H1 (cell line): ENCODE measurements around the gene GDPD3. TPM values are rescaled to one million over a fixed set of nuclear protein-coding genes. Genes with fewer than 3 reads are reported as not detected.
A peak's percentile ranks its signal among the peaks of the same experiment; 100 is the strongest.

Experiments used
- CTCF ChIA-PET: fragments of 300-600 bp; sonication (Branson Sonifier 250); formaldehyde crosslinking; loops from one replicate; lab custom pipeline; 2021; ENCODE audit not compliant: partially characterized antibody; lab: Charles Lee
- POLR2A ChIA-PET: fragments of 300-600 bp; sonication (Branson Sonifier 250); formaldehyde crosslinking; loops from one replicate; lab custom pipeline; 2021; ENCODE audit warnings: inconsistent platforms; ENCODE audit not compliant: partially characterized antibody; lab: Charles Lee
- DNase-seq, 2 experiments: peaks; one replicate each; pipeline versions ENCODE4 v3.0.0 to v3.0.0-alpha.2; 2010 to 2022; ENCODE audit warnings: low spot score in 2 of 2, low read depth in 1 of 2, mixed read lengths in 1 of 2
- FAIRE-seq: peaks from 2 replicates; lab custom pipeline; 2011; peaks lifted over from hg19 to GRCh38; lab: Jason Lieb, UNC
- H2AFZ ChIP-seq: 2 replicates; pipeline ENCODE4 v1.8.1; 2012; ENCODE audit warnings: low read length, inconsistent platforms
- H2AK5ac ChIP-seq: 2 replicates; pipeline ENCODE4 v1.6.1; 2013; ENCODE audit warnings: low read depth, low read length
- H2BK120ac ChIP-seq: replicated peaks from 2 replicates; pipeline ENCODE3; 2013; ENCODE audit warnings: low read depth, low read length, inconsistent platforms
- H2BK12ac ChIP-seq: 2 replicates; pipeline ENCODE4 v1.6.1; 2013; ENCODE audit warnings: low read depth, low read length
- H2BK15ac ChIP-seq: 2 replicates; pipeline ENCODE4 v1.6.1; 2013; ENCODE audit warnings: low read length
- H2BK20ac ChIP-seq: 2 replicates; pipeline ENCODE4 v1.6.1; 2013; ENCODE audit warnings: low read length
- H2BK5ac ChIP-seq: 2 replicates; pipeline ENCODE4 v1.6.1; 2013; ENCODE audit warnings: low read depth, low read length
- H3K14ac ChIP-seq: 2 replicates; pipeline ENCODE4 v1.6.1; 2013; ENCODE audit warnings: inconsistent platforms; ENCODE audit not compliant: insufficient read length
- H3K18ac ChIP-seq: 2 replicates; pipeline ENCODE4 v1.6.1; 2013; ENCODE audit warnings: low read length; ENCODE audit errors: extremely low read depth
- H3K23ac ChIP-seq: 2 replicates; pipeline ENCODE4 v1.6.1; 2013; ENCODE audit warnings: inconsistent platforms; ENCODE audit not compliant: insufficient read length
- H3K23me2 ChIP-seq: 2 replicates; pipeline ENCODE4 v1.6.1; 2013; ENCODE audit warnings: low read depth, low read length
- H3K27ac ChIP-seq: 2 replicates; pipeline ENCODE4 v1.6.1; 2011; ENCODE audit warnings: low read depth, low read length, inconsistent platforms
- H3K27me3 ChIP-seq, 4 experiments: replicated peaks in 1 of 4; 1 replicate in 1 of 4; 2 replicates in 3 of 4; pipeline versions ENCODE4 v1.6.1 to v1.8.1; 2011 to 2013; ENCODE audit warnings: low read length in 3 of 4, mild to moderate bottlenecking in 3 of 4, inconsistent platforms in 2 of 4, mixed read lengths in 2 of 4, moderate library complexity in 1 of 4; ENCODE audit not compliant: control insufficient read depth in 3 of 4, insufficient read depth in 3 of 4; ENCODE audit errors: extremely low read depth in 1 of 4
- H3K36me3 ChIP-seq, 4 experiments: 2 replicates each; pipeline versions ENCODE4 v1.6.1 to v1.8.1; 2011 to 2013; ENCODE audit warnings: mild to moderate bottlenecking in 4 of 4, low read length in 3 of 4, moderate library complexity in 2 of 4, control low read depth in 1 of 4, inconsistent platforms in 1 of 4; ENCODE audit not compliant: insufficient read depth in 4 of 4, control insufficient read depth in 2 of 4
- H3K4ac ChIP-seq: replicated peaks from 2 replicates; pipeline ENCODE3; 2013; ENCODE audit warnings: low read length, low read depth, mixed read lengths, inconsistent platforms; ENCODE audit not compliant: insufficient read length
- H3K4me1 ChIP-seq, 4 experiments: replicated peaks in 1 of 4; 1 replicate in 1 of 4; 2 replicates in 3 of 4; pipeline versions ENCODE4 v1.6.1 to v1.8.1; 2011 to 2013; ENCODE audit warnings: low read length in 3 of 4, inconsistent platforms in 2 of 4, mixed read lengths in 1 of 4; ENCODE audit not compliant: insufficient read depth in 4 of 4, control insufficient read depth in 3 of 4
- H3K4me2 ChIP-seq, 2 experiments: 2 replicates each; pipeline versions ENCODE4 v1.6.1 to v1.8.1; 2011 to 2013; ENCODE audit warnings: low read depth in 2 of 2, low read length in 2 of 2, control low read depth in 1 of 2, inconsistent platforms in 1 of 2, mild to moderate bottlenecking in 1 of 2; ENCODE audit not compliant: insufficient read depth in 1 of 2
- H3K4me3 ChIP-seq, 4 experiments: fragments of 200-600, 300-600 bp in 1 of 4; sonication (generic), shearing (Covaris generic), sonication (Bioruptor Twin) in 1 of 4; 2 replicates each; pipeline versions ENCODE4 v1.5.1 to v1.8.1; 2011 to 2016; ENCODE audit warnings: low read length in 4 of 4, low read depth in 3 of 4, control low read depth in 2 of 4, inconsistent platforms in 2 of 4, mild to moderate bottlenecking in 2 of 4, mixed read lengths in 1 of 4, moderate library complexity in 1 of 4; ENCODE audit not compliant: insufficient read depth in 2 of 4; ENCODE audit errors: extremely low read depth in 1 of 4
- H3K56ac ChIP-seq: replicated peaks from 2 replicates; pipeline ENCODE3; 2013; ENCODE audit warnings: low read depth, mild to moderate bottlenecking, mixed read lengths, low read length, inconsistent platforms; ENCODE audit not compliant: insufficient read length
- H3K79me1 ChIP-seq: 2 replicates; pipeline ENCODE4 v1.6.1; 2013; ENCODE audit warnings: low read depth, low read length, control low read depth
- H3K79me2 ChIP-seq, 2 experiments: 2 replicates each; pipeline versions ENCODE4 v1.6.1 to v1.8.1; 2012 to 2013; ENCODE audit warnings: low read length in 2 of 2, mild to moderate bottlenecking in 2 of 2, inconsistent platforms in 1 of 2; ENCODE audit not compliant: insufficient read depth in 2 of 2, control insufficient read depth in 1 of 2
- H3K9ac ChIP-seq, 4 experiments: replicated peaks in 1 of 4; 1 replicate in 1 of 4; 2 replicates in 3 of 4; pipeline versions ENCODE4 v1.6.1 to v1.8.1; 2011 to 2013; ENCODE audit warnings: low read depth in 3 of 4, low read length in 3 of 4, control low read depth in 2 of 4, mild to moderate bottlenecking in 2 of 4, moderate library complexity in 2 of 4, inconsistent platforms in 1 of 4; ENCODE audit errors: extremely low read depth in 1 of 4
- H3K9me3 ChIP-seq, 2 experiments: 2 replicates each; pipeline versions ENCODE4 v1.6.1 to v1.8.1; 2012 to 2013; ENCODE audit warnings: mild to moderate bottlenecking in 2 of 2, moderate library complexity in 2 of 2, control low read depth in 1 of 2, inconsistent platforms in 1 of 2, low read depth in 1 of 2, low read length in 1 of 2, mixed read lengths in 1 of 2; ENCODE audit not compliant: insufficient read depth in 2 of 2
- H4K20me1 ChIP-seq, 2 experiments: replicated peaks in 1 of 2; 2 replicates each; pipeline versions ENCODE3 to v1.8.1; 2011 to 2013; ENCODE audit warnings: inconsistent platforms in 2 of 2, low read length in 2 of 2, mild to moderate bottlenecking in 1 of 2; ENCODE audit not compliant: insufficient read depth in 2 of 2, control insufficient read depth in 1 of 2
- H4K5ac ChIP-seq: 2 replicates; pipeline ENCODE4 v1.6.1; 2013; ENCODE audit warnings: low read length, low read depth, mixed read lengths, inconsistent platforms; ENCODE audit not compliant: insufficient read length
- H4K8ac ChIP-seq: 2 replicates; pipeline ENCODE4 v1.8.0; 2013; ENCODE audit warnings: mild to moderate bottlenecking, moderate library complexity, low read length, inconsistent platforms; ENCODE audit not compliant: insufficient read depth; ENCODE audit errors: extremely low read depth
- H4K91ac ChIP-seq: replicated peaks from 2 replicates; pipeline ENCODE3; 2013; ENCODE audit warnings: low read length, mixed read lengths, inconsistent platforms; ENCODE audit not compliant: insufficient read length
- E2F6 ChIP-seq: IDR thresholded peaks from 2 replicates; pipeline ENCODE4 v1.6.1; 2012; ENCODE audit warnings: inconsistent platforms
- EGR1 ChIP-seq: IDR thresholded peaks from 2 replicates; pipeline ENCODE4 v1.6.1; 2011; ENCODE audit warnings: low read depth, low read length, borderline replicate concordance
- GABPA ChIP-seq: IDR thresholded peaks from 2 replicates; pipeline ENCODE4 v1.6.1; 2011; ENCODE audit warnings: mild to moderate bottlenecking, low read length, moderate library complexity, borderline replicate concordance; ENCODE audit not compliant: insufficient read depth
- KDM1A ChIP-seq: fragments of 200-600, 300-600 bp; sonication (generic); IDR thresholded peaks from 2 replicates; pipeline ENCODE4 v1.7.1; 2016; ENCODE audit warnings: mild to moderate bottlenecking, low read length, borderline replicate concordance
- POU5F1 ChIP-seq: IDR thresholded peaks from 2 replicates; pipeline ENCODE4 v1.6.1; 2011; ENCODE audit warnings: low read depth, mild to moderate bottlenecking, low read length, moderate library complexity
- SAP30 ChIP-seq: fragments of 300-600 bp; sonication (generic); IDR thresholded peaks from 2 replicates; pipeline ENCODE4 v1.7.1; 2012; ENCODE audit warnings: low read length, moderate library complexity, mild to moderate bottlenecking, inconsistent platforms; ENCODE audit not compliant: insufficient read depth, insufficient replicate concordance
- SIX5 ChIP-seq: IDR thresholded peaks from 2 replicates; pipeline ENCODE4 v1.6.1; 2011; ENCODE audit warnings: mild to moderate bottlenecking, low read depth, low read length
- SUZ12 ChIP-seq: fragments of 200-600 bp; sonication (generic); IDR thresholded peaks from 2 replicates; pipeline ENCODE4 v1.6.1; 2012; ENCODE audit warnings: mild to moderate bottlenecking, inconsistent platforms, low read length, moderate library complexity, mixed read lengths
- TAF1 ChIP-seq: IDR thresholded peaks from 2 replicates; pipeline ENCODE4 v1.6.1; 2011; ENCODE audit warnings: mild to moderate bottlenecking, low read depth, low read length
- WGBS, 2 experiments: shearing (Covaris generic) in 1 of 2; methylation state at CpG; one replicate each; pipeline versions ENCODE4 v1.1.6 to v1.1.7; 2013 to 2015; ENCODE audit warnings: low lambda C conversion rate in 2 of 2, mixed read lengths in 2 of 2, inconsistent platforms in 1 of 2, low coverage in 1 of 2, missing lambda C conversion rate in 1 of 2; ENCODE audit not compliant: insufficient replicate concordance in 2 of 2, insufficient coverage in 1 of 2, insufficient read length in 1 of 2; ENCODE audit errors: extremely low coverage in 1 of 2, missing lambda C conversion rate in 1 of 2; 5-methylcytosine and 5-hydroxymethylcytosine counted together
- polyA plus RNA-seq, 7 experiments: library from polyadenylated mRNA; depleted of rRNA in 3 of 7; stranded (reverse) in 5 of 7; unstranded in 2 of 7; fragments of >200 nt in 5 of 7; fragments of 200-250 nt in 2 of 7; gene quantifications; 1 replicate in 5 of 7; 2 replicates in 1 of 7; 4 replicates in 1 of 7; pipeline versions ENCODE4 v1.2.1 to v1.2.3, GENCODE V29; 2011 to 2013; ENCODE audit warnings: missing spikeins in 2 of 7, mixed read lengths in 2 of 7
- total RNA-seq: library from RNA; stranded (reverse); fragmentation: NEBNext Ultra II Directional; extraction: Animal tissue kit (Norgen Biotek cat#: 25700); gene quantifications from 2 replicates; pipeline ENCODE4 v1.2.1, GENCODE V29; 2021

GDPD3 gene
- total and polyA plus RNA-seq, 2 of the 8 experiments (the other 6 are each of a cell fraction or from before 2014, with no cell fraction given), result 0.20 TPM; not detected in 1

DNA sequence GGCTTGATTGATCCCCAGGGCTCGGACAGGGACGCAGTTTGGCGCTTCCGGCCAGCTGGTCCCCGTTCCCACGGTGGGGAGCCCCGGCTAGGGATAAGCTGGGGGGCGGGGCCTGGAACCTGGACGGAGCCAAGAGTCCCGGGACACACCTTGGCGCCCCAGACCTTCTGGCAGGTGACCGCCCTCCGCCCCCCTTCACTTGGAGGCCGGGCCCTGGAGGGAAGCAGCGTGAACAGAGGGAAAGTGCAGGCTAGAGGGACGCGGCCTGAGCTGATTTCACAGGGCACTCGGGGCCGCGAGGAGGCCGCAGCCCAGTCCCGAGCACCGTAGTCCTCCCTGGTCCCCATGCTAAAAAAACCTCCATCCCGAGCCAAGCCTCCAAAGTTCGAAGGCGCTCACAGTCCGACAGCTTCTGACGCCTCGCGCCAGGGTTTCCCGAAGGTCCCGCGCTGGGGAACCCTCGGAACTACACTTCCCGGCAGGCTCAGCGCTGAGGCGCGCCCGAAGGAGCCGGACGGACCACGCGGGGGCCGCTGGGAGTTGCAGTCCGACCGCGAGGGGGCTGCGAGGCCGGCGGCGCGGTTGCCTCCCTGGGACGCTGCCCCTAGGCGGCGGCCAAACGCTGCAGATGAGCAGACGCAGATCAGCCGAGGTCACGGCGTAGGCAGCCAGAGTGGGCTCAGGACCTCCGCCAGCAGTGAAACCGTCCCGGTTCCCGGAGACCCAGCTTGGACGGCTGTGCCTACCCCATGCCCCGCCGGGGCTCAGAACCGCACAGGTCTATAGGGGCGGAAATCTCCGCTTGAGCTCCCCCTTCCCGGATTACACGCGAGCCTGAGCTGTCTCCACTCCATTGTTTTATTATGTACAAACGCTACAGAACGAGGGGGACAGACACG is 21.6 kb downstream of the GDPD3 start, which contains the start of gene TBX6:
Gene TBX6, minus strand, starts transcription at position 451 of the 899 bp plus-strand sequence. CDS start 731 bp downstream, outside the sequence.
- Histone ChIP-seq H3K27me3 (0 out of 7 replicates have a peak, but pooled peaks cover 0 to 3% (median 0%) of the 10 kb centered on the region in 4 experiments), H3K27ac (peak within 1 kb of the TSS; percentile 24; the same call in 1 of the 2 replicates), H2AFZ (peak within 1 kb of the TSS; percentile 91), H2BK120ac (peak within 1 kb of the TSS; percentile 69), H3K9ac (peak within 1 kb of the TSS; percentile 18 to 65 (median 52); a peak in 4 of 7 replicates), H3K18ac (peak within 1 kb of the TSS; percentile 85), H3K56ac (peak within 1 kb of the TSS; percentile 64), H3K4me1 (peaks cover 0 to 16% (median 10%) of the 10 kb centered on the region in 4 experiments; a peak in 6 of 7 replicates), H4K20me1 (peaks cover 0 to 2% of the 10 kb centered on the region in 2 experiments), H3K79me1 (peaks cover 3% of the 10 kb centered on the region; the same call in 1 of the 2 replicates), H2BK12ac (peak within 1 kb of the TSS; percentile 30; the same call in 1 of the 2 replicates), H3K79me2 (peaks cover 0 to 6% of the 10 kb centered on the region in 2 experiments; a peak in 1 of 4 replicates), H3K36me3 (no peaks in the 10 kb centered on the region), H3K4ac (peak within 1 kb of the TSS; percentile 99), H3K23me2 (peaks cover 17% of the 10 kb centered on the region; the same call in 1 of the 2 replicates), H4K91ac (peak within 1 kb of the TSS; percentile 95), H2BK5ac (peak within 1 kb of the TSS; percentile 87; the same call in 1 of the 2 replicates), H2BK20ac (no peak within 1 kb of the TSS), H3K23ac (no peak within 1 kb of the TSS), H4K8ac (peak within 1 kb of the TSS; percentile 81), H4K5ac (peak within 1 kb of the TSS; percentile 63), H3K14ac (no peak within 1 kb of the TSS), H2BK15ac (0 out of 2 replicates have a peak within 1 kb of the TSS, but pooled peaks have one; percentile 2), H3K9me3 (no peaks in the 10 kb centered on the region), H3K4me2 (peak within 1 kb of the TSS; percentile 71 to 92), H3K4me3 (peak within 1 kb of the TSS; percentile 55 to 84 (median 66)), H2AK5ac (0 out of 2 replicates have a peak within 1 kb of the TSS, but pooled peaks have one; percentile 14)
- DNase-seq (peak; percentile 73 to 97), FAIRE-seq (no peak)
- 2% methylated on average over 76 of the region's 76 CpGs; no CpG with 5 or more reads in 1 of the 2 experiments for WGBS, 2 experiments
- ChIA-PET CTCF (interaction anchor here (0.6 to 7.7 kb wide), 30 partner anchors 11 to 687 kb away, joined by 3 to 90 read pairs (median 4); partner anchors contain the start of genes ALDOA, GDPD3, PPP4C and TLCD3B), POLR2A (interaction anchor here (0.6 to 14.0 kb wide), 14 partner anchors 16 to 318 kb away, joined by 3 to 353 read pairs (median 4); partner anchors contain the start of genes ALDOA, GDPD3, KIF22 and PPP4C)
- TF ChIP-seq E2F6, result peak; percentile 53; the same call in 1 of the 2 replicates
- no peak for TF ChIP-seq POU5F1
- TF ChIP-seq SUZ12, result no peak
- no peak for TF ChIP-seq EGR1
- TF ChIP-seq GABPA, result no peak
- peak; percentile 96 for TF ChIP-seq SIX5
- peak; percentile 63 for TF ChIP-seq SAP30
- peak; percentile 55; the same call in 1 of the 2 replicates for TF ChIP-seq TAF1
- no peak for TF ChIP-seq KDM1A
